HCT116 (cell line): ENCODE results near the gene STK32C. TPM values are rescaled to one million over a fixed set of nuclear protein-coding genes. Genes with fewer than 3 reads are reported as not detected.
"Not testable (repeated sequence)": the region's sequence is repeated elsewhere in the genome, so short reads cannot be mapped to it uniquely, and the experiment has no call there.

Experiments
- ATAC-seq: fragments of 200-7000 bp; cut with Tn5 transposase; 2 replicates; pipeline ENCODE4 v1.9.1; 2020; ENCODE audit warnings: mild to moderate bottlenecking, moderate library complexity
- BruUV-seq: library from RNA; stranded (reverse); fragments of 400-500 nt; replicated peaks from 2 replicates; lab custom pipeline; 2021; lab: Mats Ljungman, UMichigan
- CTCF ChIA-PET: fragments of 300-600 bp; sonication (Branson Sonifier 250); formaldehyde crosslinking; loops from one replicate; lab custom pipeline; 2021; ENCODE audit warnings: antibody characterized with exemption; lab: Charles Lee
- POLR2A ChIA-PET: fragments of 300-600, 350-600 bp; sonication (Branson Sonifier 250); formaldehyde crosslinking; loops from one replicate; lab custom pipeline; 2021; ENCODE audit warnings: antibody characterized with exemption; lab: Charles Lee
- RAD21 ChIA-PET, 2 experiments: fragments of 300-600 bp; sonication (Branson Sonifier 250); formaldehyde crosslinking; loops; one replicate each; lab custom pipeline; 2023; ENCODE audit warnings: low total read pairs in 2 of 2; ENCODE audit not compliant: uncharacterized antibody in 2 of 2, unreplicated experiment in 2 of 2, low non-redundant PET in 1 of 2; lab: Charles Lee
- DNase-seq: peaks from one replicate; pipeline ENCODE4 v3.0.0-alpha.2; 2010; ENCODE audit warnings: low read depth, low spot score
- H2AFZ ChIP-seq: fragments of 200-600 bp; shearing (Covaris generic), sonication (generic); 2 replicates; pipeline ENCODE4 v1.6.1; 2017; ENCODE audit warnings: low read depth, mixed run types, mixed read lengths, antibody characterized with exemption, low read length; ENCODE audit not compliant: poor library complexity, severe bottlenecking
- H3K27ac ChIP-seq: 2 replicates; pipeline ENCODE4 v1.5.1; 2012; ENCODE audit warnings: low read depth, low read length
- H3K27me3 ChIP-seq: fragments of 200-600 bp; sonication (generic); 2 replicates; pipeline ENCODE4 v1.6.1; 2016; ENCODE audit warnings: mixed run types, low read length, mixed read lengths; ENCODE audit not compliant: insufficient read depth
- H3K36me3 ChIP-seq, 2 experiments: fragments of 200-500 bp in 1 of 2; fragments of 200-600 bp in 1 of 2; sonication (Bioruptor generic) in 1 of 2; sonication (generic) in 1 of 2; 2 replicates each; pipeline versions ENCODE4 v1.5.1 to v1.6.1; 2014 to 2016; ENCODE audit warnings: low read length in 2 of 2, inconsistent platforms in 1 of 2, mixed read lengths in 1 of 2, mixed run types in 1 of 2; ENCODE audit not compliant: insufficient read depth in 2 of 2, control insufficient read depth in 1 of 2
- H3K4me1 ChIP-seq, 2 experiments: fragments of 200-600 bp in 1 of 2; sonication (generic) in 1 of 2; 2 replicates each; pipeline versions ENCODE4 v1.5.1 to v1.6.1; 2012 to 2017; ENCODE audit warnings: low read length in 2 of 2, inconsistent platforms in 1 of 2, mild to moderate bottlenecking in 1 of 2, mixed read lengths in 1 of 2, mixed run types in 1 of 2, moderate library complexity in 1 of 2; ENCODE audit not compliant: insufficient read depth in 2 of 2, control insufficient read depth in 1 of 2
- H3K4me2 ChIP-seq: fragments of 200-600 bp; sonication (generic); 2 replicates; pipeline ENCODE4 v1.6.1; 2017; ENCODE audit warnings: mixed run types, low read length, mixed read lengths
- H3K4me3 ChIP-seq, 2 experiments: fragments of 200-600 bp in 1 of 2; sonication (generic) in 1 of 2; replicated peaks in 1 of 2; 2 replicates each; pipeline ENCODE4 v1.5.1; 2011 to 2016; ENCODE audit warnings: low read length in 2 of 2, control low read depth in 1 of 2, low read depth in 1 of 2, mild to moderate bottlenecking in 1 of 2, mixed read lengths in 1 of 2, mixed run types in 1 of 2
- H3K79me2 ChIP-seq: fragments of 200-600 bp; sonication (generic); 2 replicates; pipeline ENCODE4 v1.6.1; 2017; ENCODE audit warnings: mild to moderate bottlenecking, mixed run types, low read length, moderate library complexity, mixed read lengths; ENCODE audit not compliant: insufficient read depth
- H3K9ac ChIP-seq: fragments of 200-600 bp; sonication (generic); 2 replicates; pipeline ENCODE4 v1.6.1; 2016; ENCODE audit warnings: low read length, mixed read lengths
- H3K9me2 ChIP-seq: fragments of 200-600 bp; sonication (generic), shearing (Covaris generic); 2 replicates; pipeline ENCODE4 v1.6.1; 2017; ENCODE audit warnings: mixed run types, mild to moderate bottlenecking, moderate library complexity; ENCODE audit not compliant: insufficient read depth
- H3K9me3 ChIP-seq, 2 experiments: fragments of 200-500 bp in 1 of 2; fragments of 200-600 bp in 1 of 2; sonication (Bioruptor generic) in 1 of 2; sonication (generic) in 1 of 2; 2 replicates each; pipeline ENCODE4 v1.6.1; 2014 to 2017; ENCODE audit warnings: low read length in 2 of 2, mixed read lengths in 2 of 2, inconsistent platforms in 1 of 2, low read depth in 1 of 2, mild to moderate bottlenecking in 1 of 2, mixed run types in 1 of 2, moderate library complexity in 1 of 2; ENCODE audit not compliant: control insufficient read depth in 1 of 2, insufficient read depth in 1 of 2
- H4K20me1 ChIP-seq: fragments of 200-600 bp; sonication (generic), shearing (Covaris generic); 2 replicates; pipeline ENCODE4 v1.6.1; 2017; ENCODE audit warnings: mixed run types, mild to moderate bottlenecking, moderate library complexity; ENCODE audit not compliant: insufficient read depth
- ATF3 ChIP-seq: IDR thresholded peaks from 2 replicates; pipeline ENCODE4 v1.6.1; 2012
- CBX3 ChIP-seq: IDR thresholded peaks from 2 replicates; pipeline ENCODE4 v1.6.1; 2012; ENCODE audit warnings: low read depth
- CEBPB ChIP-seq: IDR thresholded peaks from 2 replicates; pipeline ENCODE4 v1.6.1; 2012; ENCODE audit warnings: low read depth
- CTCF ChIP-seq, 3 experiments: fragments of 200-600 bp in 1 of 3; sonication (generic) in 1 of 3; IDR thresholded peaks in 2 of 3; conservative IDR thresholded peaks in 1 of 3; 2 replicates each; pipeline ENCODE4 v1.5.1; 2012 to 2017; ENCODE audit warnings: low read depth in 2 of 3, low read length in 2 of 3, antibody characterized with exemption in 1 of 3, borderline replicate concordance in 1 of 3, control low read depth in 1 of 3, mild to moderate bottlenecking in 1 of 3, mixed read lengths in 1 of 3, mixed run types in 1 of 3, moderate library complexity in 1 of 3; ENCODE audit not compliant: insufficient read depth in 1 of 3
- EGR1 ChIP-seq: IDR thresholded peaks from 2 replicates; pipeline ENCODE4 v1.6.1; 2012; ENCODE audit warnings: low read depth
- EZH2phosphoT487 ChIP-seq: fragments of 200-600 bp; IDR thresholded peaks from 2 replicates; pipeline ENCODE4 v1.6.1; 2018; ENCODE audit warnings: antibody characterized with exemption, borderline replicate concordance
- FOSL1 ChIP-seq: IDR thresholded peaks from 2 replicates; pipeline ENCODE4 v1.6.1; 2012; ENCODE audit warnings: low read depth
- JUND ChIP-seq: IDR thresholded peaks from 2 replicates; pipeline ENCODE4 v1.6.1; 2012
- RAD21 ChIP-seq: IDR thresholded peaks from 2 replicates; pipeline ENCODE4 v1.6.1; 2012; ENCODE audit warnings: low read depth, mild to moderate bottlenecking
- REST ChIP-seq: IDR thresholded peaks from 2 replicates; pipeline ENCODE4 v1.6.1; 2012; ENCODE audit warnings: low read depth
- SIN3A ChIP-seq: IDR thresholded peaks from 2 replicates; pipeline ENCODE4 v1.6.1; 2012; ENCODE audit warnings: low read depth
- SP1 ChIP-seq: IDR thresholded peaks from 2 replicates; pipeline ENCODE4 v1.6.1; 2012; ENCODE audit warnings: low read depth
- TCF7L2 ChIP-seq: IDR thresholded peaks from 2 replicates; pipeline ENCODE4 v1.7.0; 2011; ENCODE audit warnings: borderline replicate concordance, inconsistent platforms; ENCODE audit not compliant: insufficient read depth, insufficient read length; ENCODE audit errors: extremely low read depth
- ZBTB33 ChIP-seq: IDR thresholded peaks from 2 replicates; pipeline ENCODE4 v1.6.1; 2011; ENCODE audit warnings: mild to moderate bottlenecking, low read length, moderate library complexity; ENCODE audit not compliant: insufficient replicate concordance; ENCODE audit errors: extremely low read depth
- intact Hi-C: fragments of 100-400 bp; cut with micrococcal nuclease; formaldehyde crosslinking; loops from 2 replicates; pipeline ENCODE4 v1.10.0; 2022
- total RNA-seq: library from RNA; stranded (reverse); gene quantifications from one replicate; pipeline ENCODE4 v1.2.1, GENCODE V29; 2021; ENCODE audit not compliant: unreplicated experiment

STK32C gene
- total RNA-seq, 1 experiment from 2014 or later, result 29.7 TPM

DNA sequence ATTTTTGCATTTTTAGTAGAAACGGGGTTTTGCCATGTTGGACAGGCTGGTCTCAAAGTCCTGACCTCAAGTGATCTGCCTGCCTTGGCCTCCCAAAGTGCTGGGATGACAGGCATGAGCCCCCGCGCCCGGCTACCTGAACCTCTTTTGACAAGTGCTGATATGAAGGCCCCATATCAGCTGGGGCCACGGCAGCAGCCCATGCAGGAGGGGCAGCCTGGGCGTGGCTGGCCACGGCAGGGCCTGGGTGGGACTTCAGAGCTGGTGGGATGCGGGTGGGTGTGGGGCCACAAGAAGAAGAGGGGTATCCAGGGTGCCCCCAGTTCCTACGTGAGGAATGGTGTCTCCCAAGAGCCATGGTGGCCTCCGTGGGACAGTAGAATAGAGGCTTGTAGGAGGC, 31.1 kb upstream of the STK32C start:
- Histone ChIP-seq H3K27me3 (no peaks in the 10 kb centered on the region), H3K9me3 (no peaks in the 10 kb centered on the region), H3K36me3 (no peaks in the 10 kb centered on the region), H3K4me3 (no peak overlapping the region), H3K79me2 (no peaks in the 10 kb centered on the region), H2AFZ (no peak overlapping the region), H3K9me2 (no peaks in the 10 kb centered on the region), H3K27ac (no peak overlapping the region), H4K20me1 (no peaks in the 10 kb centered on the region), H3K4me1 (no peaks in the 10 kb centered on the region), H3K4me2 (no peak overlapping the region), H3K9ac (no peak overlapping the region)
- ATAC-seq, result no peak
- CTCF ChIA-PET, result no interaction called here
- DNase-seq, result no peak
- RAD21 ChIA-PET, result no interaction called here
- POLR2A ChIA-PET, result no interaction called here
- intact Hi-C loops, result no loop called here
- BruUV-seq, result no TSS peak
- TF ChIP-seq SIN3A, result no peak
- no peak for TF ChIP-seq ATF3
- TF ChIP-seq JUND, result no peak
- TF ChIP-seq CEBPB, result no peak
- TF ChIP-seq REST, result no peak
- TF ChIP-seq CBX3, result no peak
- no peak for TF ChIP-seq SP1
- no peak for TF ChIP-seq ZBTB33
- no peak for TF ChIP-seq FOSL1
- no peak for TF ChIP-seq RAD21
- no peak for TF ChIP-seq CTCF (IDR thresholded peaks at IDR 0.05 in 2 of 3, conservative IDR thresholded peaks at IDR 0.05 in 1 of 3; ENCODE audit: borderline replicate concordance in 1 of 3, insufficient read depth in 1 of 3, low read depth in 2 of 3, low read length in 2 of 3)
- TF ChIP-seq TCF7L2, result no peak
- no peak for TF ChIP-seq EZH2phosphoT487
- no peak for TF ChIP-seq EGR1

DNA sequence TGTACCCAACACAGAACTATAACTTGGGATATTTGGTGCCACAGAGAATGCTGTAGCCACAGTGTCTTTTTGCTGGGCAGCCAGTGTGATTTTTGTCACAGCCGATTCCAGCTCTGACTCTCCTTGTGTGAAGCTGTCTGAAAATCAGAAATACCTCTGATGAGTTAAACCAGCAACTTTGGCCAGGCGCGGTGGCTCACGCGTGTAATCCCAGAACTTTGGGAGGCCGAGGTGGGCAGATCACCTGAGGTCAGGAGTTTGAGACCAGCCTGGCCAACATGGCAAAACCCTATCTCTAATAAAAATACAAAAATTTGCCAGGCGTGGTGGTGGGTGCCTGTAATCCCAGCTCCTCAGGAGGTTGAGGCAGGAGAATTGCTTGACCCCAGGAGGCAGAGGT, 30.1 kb upstream of the STK32C start:
- H3K4me3 ChIP-seq, POLR2A ChIA-PET, H3K36me3 ChIP-seq, H4K20me1 ChIP-seq, H3K4me2 ChIP-seq, CTCF ChIA-PET, DNase-seq, H3K9ac ChIP-seq, BruUV-seq, intact Hi-C loops, H3K79me2 ChIP-seq, H3K9me2 ChIP-seq, ATAC-seq, H3K27ac ChIP-seq, RAD21 ChIA-PET, H3K4me1 ChIP-seq, H2AFZ ChIP-seq, H3K9me3 ChIP-seq, H3K27me3 ChIP-seq: not testable (repeated sequence)
